ENCODE data around the gene KIF18B.

DNA sequence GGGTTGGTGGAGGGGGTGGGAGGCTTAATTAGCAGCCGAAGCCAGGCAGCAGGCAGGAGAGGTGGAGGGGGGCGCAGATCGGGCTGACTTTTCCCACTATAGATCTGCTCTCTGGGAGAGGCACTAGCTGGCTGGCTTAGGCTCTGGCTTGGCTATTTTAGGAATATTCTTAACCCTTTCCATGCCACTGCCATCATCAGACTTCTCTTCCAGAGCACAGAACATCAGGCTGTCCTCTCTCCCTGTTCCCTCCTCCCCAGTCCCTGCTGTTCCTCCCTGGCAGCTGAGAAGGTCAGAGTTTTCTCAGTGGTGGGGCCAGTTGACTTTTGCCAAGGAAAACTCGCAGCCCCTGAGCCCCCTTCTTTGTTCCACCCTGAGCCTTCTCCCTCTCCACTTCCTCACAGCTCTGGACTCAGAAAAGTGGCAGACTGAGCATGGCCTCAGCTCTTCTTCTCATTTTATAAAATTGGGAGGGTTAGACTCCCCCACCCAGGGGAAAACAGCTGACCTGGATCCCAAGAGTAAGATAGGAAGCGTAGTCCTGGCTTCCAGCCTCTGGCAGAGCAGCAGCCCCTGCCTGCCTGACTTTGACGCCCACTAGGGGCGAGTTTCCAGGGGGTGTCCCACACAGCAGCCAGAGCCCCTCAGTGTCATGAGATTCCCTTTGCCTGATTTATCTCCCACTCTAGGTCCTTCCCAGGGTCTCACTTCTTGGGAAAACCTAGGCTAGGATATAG lies 30.4 kb upstream of the KIF18B start:
- TF ChIP-seq, protein P1, sequence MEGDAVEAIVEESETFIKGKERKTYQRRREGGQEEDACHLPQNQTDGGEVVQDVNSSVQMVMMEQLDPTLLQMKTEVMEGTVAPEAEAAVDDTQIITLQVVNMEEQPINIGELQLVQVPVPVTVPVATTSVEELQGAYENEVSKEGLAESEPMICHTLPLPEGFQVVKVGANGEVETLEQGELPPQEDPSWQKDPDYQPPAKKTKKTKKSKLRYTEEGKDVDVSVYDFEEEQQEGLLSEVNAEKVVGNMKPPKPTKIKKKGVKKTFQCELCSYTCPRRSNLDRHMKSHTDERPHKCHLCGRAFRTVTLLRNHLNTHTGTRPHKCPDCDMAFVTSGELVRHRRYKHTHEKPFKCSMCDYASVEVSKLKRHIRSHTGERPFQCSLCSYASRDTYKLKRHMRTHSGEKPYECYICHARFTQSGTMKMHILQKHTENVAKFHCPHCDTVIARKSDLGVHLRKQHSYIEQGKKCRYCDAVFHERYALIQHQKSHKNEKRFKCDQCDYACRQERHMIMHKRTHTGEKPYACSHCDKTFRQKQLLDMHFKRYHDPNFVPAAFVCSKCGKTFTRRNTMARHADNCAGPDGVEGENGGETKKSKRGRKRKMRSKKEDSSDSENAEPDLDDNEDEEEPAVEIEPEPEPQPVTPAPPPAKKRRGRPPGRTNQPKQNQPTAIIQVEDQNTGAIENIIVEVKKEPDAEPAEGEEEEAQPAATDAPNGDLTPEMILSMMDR (IDR thresholded peaks at IDR 0.05): no peak
- TF ChIP-seq EZH2 (IDR thresholded peaks at IDR 0.05; ENCODE audit: borderline replicate concordance, insufficient read depth, low read depth, low read length, poor library complexity, severe bottlenecking): no peak
